Keratinocyte (primary cell): ENCODE results near the gene PPP1R37.

ENCODE experiments used
- EZH2 ChIP-seq: IDR thresholded peaks from one replicate; pipeline ENCODE4 v1.6.1; 2012; ENCODE audit warnings: inconsistent platforms, mild to moderate bottlenecking, low read length, moderate library complexity
- TF ChIP-seq, protein P1 (sequence below), 3 experiments: IDR thresholded peaks in 1 of 3; conservative IDR thresholded peaks in 1 of 3; optimal IDR thresholded peaks in 1 of 3; 2 replicates in 2 of 3; 3 replicates in 1 of 3; pipeline versions ENCODE3 to v1.5.1; 2011; ENCODE audit warnings: low read length in 3 of 3, mild to moderate bottlenecking in 3 of 3, moderate library complexity in 2 of 3, control low read depth in 1 of 3, inconsistent platforms in 1 of 3; ENCODE audit not compliant: insufficient read depth in 2 of 3; ENCODE audit errors: extremely low read depth in 1 of 3

DNA sequence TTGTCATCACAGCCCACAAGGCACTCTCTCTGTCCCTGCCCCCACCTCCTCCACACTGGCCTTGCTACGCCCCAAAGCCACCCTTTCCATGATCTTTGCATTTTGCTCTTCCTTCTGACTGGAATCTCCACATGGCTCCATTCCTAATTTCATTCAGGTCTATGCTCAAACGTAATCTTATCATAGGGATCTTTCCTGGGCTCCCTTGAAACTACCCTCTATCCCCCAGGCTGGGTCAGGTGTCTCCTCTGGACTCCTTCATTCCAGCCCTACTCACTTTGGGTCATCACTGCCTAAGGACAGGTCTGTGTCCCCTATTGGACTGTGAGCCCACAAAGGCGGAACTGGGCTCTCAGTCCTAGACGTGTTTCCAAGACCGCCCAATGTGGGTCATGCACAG is 10.8 kb upstream of the PPP1R37 start:
- no peak for TF ChIP-seq EZH2
- TF ChIP-seq, protein P1, sequence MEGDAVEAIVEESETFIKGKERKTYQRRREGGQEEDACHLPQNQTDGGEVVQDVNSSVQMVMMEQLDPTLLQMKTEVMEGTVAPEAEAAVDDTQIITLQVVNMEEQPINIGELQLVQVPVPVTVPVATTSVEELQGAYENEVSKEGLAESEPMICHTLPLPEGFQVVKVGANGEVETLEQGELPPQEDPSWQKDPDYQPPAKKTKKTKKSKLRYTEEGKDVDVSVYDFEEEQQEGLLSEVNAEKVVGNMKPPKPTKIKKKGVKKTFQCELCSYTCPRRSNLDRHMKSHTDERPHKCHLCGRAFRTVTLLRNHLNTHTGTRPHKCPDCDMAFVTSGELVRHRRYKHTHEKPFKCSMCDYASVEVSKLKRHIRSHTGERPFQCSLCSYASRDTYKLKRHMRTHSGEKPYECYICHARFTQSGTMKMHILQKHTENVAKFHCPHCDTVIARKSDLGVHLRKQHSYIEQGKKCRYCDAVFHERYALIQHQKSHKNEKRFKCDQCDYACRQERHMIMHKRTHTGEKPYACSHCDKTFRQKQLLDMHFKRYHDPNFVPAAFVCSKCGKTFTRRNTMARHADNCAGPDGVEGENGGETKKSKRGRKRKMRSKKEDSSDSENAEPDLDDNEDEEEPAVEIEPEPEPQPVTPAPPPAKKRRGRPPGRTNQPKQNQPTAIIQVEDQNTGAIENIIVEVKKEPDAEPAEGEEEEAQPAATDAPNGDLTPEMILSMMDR (optimal IDR thresholded peaks at IDR 0.05 in 1 of 3, IDR thresholded peaks at IDR 0.05 in 1 of 3, conservative IDR thresholded peaks at IDR 0.05 in 1 of 3; ENCODE audit: extremely low read depth in 1 of 3, insufficient read depth in 2 of 3, low read length in 3 of 3) = no peak
